Activated CD8-positive, alpha-beta T cell treated with anti-CD3 and anti-CD28 coated beads, Interleukin-2, amount 10 ng/mL, durations not matched to agents 7 days and 5 days (primary cell): Measurements from ENCODE around the gene SGMS1. TPM values are rescaled to one million over a fixed set of nuclear protein-coding genes. Genes with fewer than 3 reads are reported as not detected.

ENCODE experiments used
- ATAC-seq: fragments of 150-1000 bp; cut with Tn5 transposase; one replicate; pipeline ENCODE4 v1.10.0; 2021; ENCODE audit warnings: moderate library complexity
- CTCF ChIA-PET: fragments of 350-600 bp; sonication (Branson Sonifier 250); formaldehyde crosslinking; loops from one replicate; lab custom pipeline; 2021; ENCODE audit warnings: antibody characterized with exemption; lab: Charles Lee
- POLR2A ChIA-PET: fragments of 350-600 bp; sonication (Branson Sonifier 250); formaldehyde crosslinking; loops from one replicate; lab custom pipeline; 2021; ENCODE audit warnings: antibody characterized with exemption; lab: Charles Lee
- DNase-seq: peaks from one replicate; pipeline ENCODE4 v3.0.0-alpha.2; 2020
- H3K27ac Mint-ChIP-seq: one replicate; pipeline ENCODE4 v1.8.0; 2021; ENCODE audit warnings: mild to moderate bottlenecking, mixed read lengths
- H3K27me3 Mint-ChIP-seq: one replicate; pipeline ENCODE4 v1.8.0; 2021; ENCODE audit warnings: low read depth, mixed read lengths
- H3K36me3 Mint-ChIP-seq: one replicate; pipeline ENCODE4 v1.8.0; 2021; ENCODE audit warnings: low read depth, mixed read lengths
- H3K4me1 Mint-ChIP-seq: one replicate; pipeline ENCODE4 v1.8.0; 2021; ENCODE audit warnings: low read depth, mixed read lengths
- H3K4me3 Mint-ChIP-seq: one replicate; pipeline ENCODE4 v1.8.0; 2021; ENCODE audit warnings: mild to moderate bottlenecking, mixed read lengths
- H3K9me3 Mint-ChIP-seq: one replicate; pipeline ENCODE4 v1.8.0; 2022; ENCODE audit warnings: mixed read lengths; ENCODE audit not compliant: insufficient read depth
- total RNA-seq, 2 experiments: library from RNA; stranded (reverse); gene quantifications; one replicate each; pipeline ENCODE4 v1.2.3, GENCODE V29; 2021

The SGMS1 gene
- total RNA-seq, 2 experiments from 2014 or later: 14.2 to 16.4 TPM

- POLR2A ChIA-PET: interaction anchor here (1.4 kb wide), 1 partner anchor 10 kb away, joined by 3 read pairs; no protein-coding TSS in a partner anchor
- no peaks in the 10 kb centered on the region for H3K36me3 Mint-ChIP-seq
- DNase-seq (no peak), ATAC-seq (no peak)
- no peaks in the 10 kb centered on the region for H3K9me3 Mint-ChIP-seq
- H3K4me1 Mint-ChIP-seq: peaks cover 34% of the 10 kb centered on the region
- CTCF ChIA-PET: interaction anchor here (0.8 kb wide), 1 partner anchor 17 kb away, joined by 4 read pairs; no protein-coding TSS in a partner anchor
- H3K4me3 Mint-ChIP-seq: no peak overlapping the region
- H3K27me3 Mint-ChIP-seq: peaks cover 28% of the 10 kb centered on the region
- H3K27ac Mint-ChIP-seq: no peak overlapping the region
These were observed 10.7 kb upstream of the SGMS1 start for GRCh38 chr10:50634479-50634878.

GRCh38 chr10:50631052-50631451 is 7.3 kb upstream of the SGMS1 start:
- Mint-ChIP-seq H3K9me3 (no peaks in the 10 kb centered on the region), H3K27me3 (peaks cover 15% of the 10 kb centered on the region), H3K4me1 (peaks cover 26% of the 10 kb centered on the region), H3K27ac (no peak overlapping the region), H3K36me3 (peaks cover 3% of the 10 kb centered on the region), H3K4me3 (no peak overlapping the region)
- ChIA-PET CTCF (no interaction called here), POLR2A (no interaction called here)
- no peak for DNase-seq
- no peak for ATAC-seq

DNA sequence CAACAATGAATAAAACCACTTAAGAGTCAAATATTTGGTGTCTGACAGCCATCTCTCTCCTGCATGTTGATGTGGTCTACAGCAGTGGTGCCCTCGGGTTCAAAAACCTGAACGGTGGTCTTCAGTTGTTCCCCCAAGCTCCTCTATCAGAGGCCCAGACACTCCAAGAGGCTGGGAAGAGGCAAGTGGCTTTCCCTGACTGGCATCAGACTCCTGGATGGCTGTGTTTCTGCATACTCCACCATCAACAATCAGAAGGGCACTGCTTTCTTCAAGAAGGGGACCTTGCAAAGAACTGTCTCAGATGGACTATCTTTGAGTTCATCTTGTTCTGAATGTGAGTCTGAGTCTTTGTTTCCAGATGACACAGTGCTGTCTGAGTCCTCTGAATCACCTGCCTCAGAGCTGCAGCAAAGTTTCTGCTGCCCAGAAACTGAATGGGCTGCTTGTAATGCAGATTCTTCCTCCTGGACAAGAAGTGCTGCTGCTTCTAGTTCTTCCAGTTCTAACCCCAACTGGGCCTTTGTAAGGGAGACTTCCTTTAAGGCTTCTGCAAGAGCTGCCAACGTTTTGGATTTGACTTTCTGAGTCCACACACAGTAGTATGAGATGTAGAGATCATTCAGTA is 5.9 kb upstream of the SGMS1 start:
- ATAC-seq: no peak
- ChIA-PET POLR2A (no interaction called here), CTCF (no interaction called here)
- peaks cover 23% of the 10 kb centered on the region for H3K4me1 Mint-ChIP-seq
- peaks cover 8% of the 10 kb centered on the region for H3K27me3 Mint-ChIP-seq
- no peak overlapping the region for H3K27ac Mint-ChIP-seq
- H3K36me3 Mint-ChIP-seq: peaks cover 3% of the 10 kb centered on the region
- DNase-seq: no peak
- H3K4me3 Mint-ChIP-seq: no peak overlapping the region
- no peaks in the 10 kb centered on the region for H3K9me3 Mint-ChIP-seq

DNA sequence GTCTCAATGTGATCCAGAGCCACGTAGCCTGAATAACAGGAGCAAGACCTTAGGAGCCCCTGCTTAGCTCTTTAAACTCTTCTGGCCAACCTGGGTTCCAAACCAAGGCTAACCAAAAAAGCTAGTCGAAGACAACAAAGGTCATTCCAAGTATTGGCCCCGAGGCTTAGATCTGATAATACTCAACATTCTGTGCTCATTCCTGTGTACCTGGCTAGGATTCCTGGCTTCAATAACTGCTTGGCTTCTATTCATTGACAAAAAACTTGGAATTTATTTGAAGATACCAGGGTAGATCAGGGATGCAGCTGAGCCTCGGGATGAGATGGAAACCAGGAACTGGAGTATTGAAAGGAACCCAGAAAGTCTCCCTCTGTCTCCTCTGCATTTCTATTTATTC is 4.1 kb upstream of the SGMS1 start:
- Mint-ChIP-seq H3K27me3 (peaks cover 3% of the 10 kb centered on the region), H3K4me1 (peaks cover 18% of the 10 kb centered on the region), H3K27ac (no peak overlapping the region), H3K36me3 (peaks cover 3% of the 10 kb centered on the region), H3K4me3 (no peak overlapping the region), H3K9me3 (no peaks in the 10 kb centered on the region)
- POLR2A ChIA-PET: no interaction called here
- CTCF ChIA-PET: interaction anchor here (1.2 to 1.4 kb wide), 2 partner anchors 26 to 107 kb away, joined by 3 read pairs; no protein-coding TSS in a partner anchor
- no peak for DNase-seq
- no peak for ATAC-seq

GRCh38 chr10:50627443-50627842 is 3.7 kb upstream of the SGMS1 start:
- no peak overlapping the region for H3K27ac Mint-ChIP-seq
- H3K27me3 Mint-ChIP-seq: peaks cover 2% of the 10 kb centered on the region
- ChIA-PET CTCF (interaction anchor here (1.2 kb wide), 1 partner anchor 26 kb away, joined by 3 read pairs; no protein-coding TSS in a partner anchor), POLR2A (no interaction called here)
- H3K36me3 Mint-ChIP-seq: peaks cover 3% of the 10 kb centered on the region
- ATAC-seq (no peak), DNase-seq (no peak)
- H3K9me3 Mint-ChIP-seq: no peaks in the 10 kb centered on the region
- H3K4me3 Mint-ChIP-seq: no peak overlapping the region
- peaks cover 18% of the 10 kb centered on the region for H3K4me1 Mint-ChIP-seq

DNA sequence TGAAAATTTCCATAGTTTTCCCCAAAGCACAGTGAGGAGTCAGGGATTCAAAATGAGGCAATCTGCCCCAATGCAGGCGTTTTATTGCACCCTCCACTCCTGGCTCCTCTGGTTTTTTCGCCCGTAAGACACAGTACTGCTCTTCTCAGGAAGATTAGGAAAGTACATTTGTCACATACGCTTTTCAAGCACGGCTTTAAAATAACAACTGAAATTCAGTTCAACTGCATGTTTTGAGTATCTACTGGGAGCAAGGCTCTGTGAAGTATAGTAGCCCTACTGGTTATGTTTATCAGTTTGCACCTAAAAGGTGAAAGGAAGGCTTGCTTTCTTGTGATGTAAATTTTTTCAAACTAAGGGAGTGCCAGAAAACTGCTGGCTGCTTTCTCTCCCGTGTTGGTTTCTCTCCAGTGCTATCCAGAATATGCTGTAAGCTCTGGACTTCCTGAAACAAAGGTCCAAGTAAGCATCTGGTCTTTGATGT is 1.9 kb upstream of the SGMS1 start:
- Mint-ChIP-seq H3K4me3 (peak overlapping the region; percentile 86), H3K9me3 (no peaks in the 10 kb centered on the region), H3K27ac (peak overlapping the region; percentile 90), H3K36me3 (peaks cover 5% of the 10 kb centered on the region), H3K27me3 (no peaks in the 10 kb centered on the region), H3K4me1 (peaks cover 34% of the 10 kb centered on the region)
- ChIA-PET POLR2A (interaction anchor here (0.6 to 1.2 kb wide), 2 partner anchors 11 to 218 kb away, joined by 3 to 7 read pairs; no protein-coding TSS in a partner anchor), CTCF (interaction anchor here (0.7 to 1.3 kb wide), 3 partner anchors 12 to 73 kb away, joined by 3 to 4 read pairs (median 4); no protein-coding TSS in a partner anchor)
- no peak for DNase-seq
- ATAC-seq: no peak

GRCh38 chr10:50624866-50625501 is 1.2 kb upstream of the SGMS1 start:
- Mint-ChIP-seq H3K9me3 (no peaks in the 10 kb centered on the region), H3K27me3 (no peaks in the 10 kb centered on the region), H3K4me3 (peak overlapping the region; percentile 86), H3K4me1 (peaks cover 40% of the 10 kb centered on the region), H3K27ac (peak overlapping the region; percentile 90), H3K36me3 (peaks cover 7% of the 10 kb centered on the region)
- ChIA-PET CTCF (interaction anchor here (0.7 to 3.5 kb wide), 7 partner anchors 12 to 112 kb away, joined by 3 to 17 read pairs (median 4); no protein-coding TSS in a partner anchor), POLR2A (interaction anchor here (0.6 to 1.5 kb wide), 7 partner anchors 10 to 217 kb away, joined by 3 to 8 read pairs (median 4); no protein-coding TSS in a partner anchor)
- ATAC-seq: peak; percentile 52
- DNase-seq: peak; percentile 74

- ChIA-PET CTCF (interaction anchor here (0.7 to 3.5 kb wide), 5 partner anchors 12 to 204 kb away, joined by 3 to 17 read pairs (median 4); no protein-coding TSS in a partner anchor), POLR2A (interaction anchor here (0.8 to 1.5 kb wide), 6 partner anchors 10 to 206 kb away, joined by 3 to 8 read pairs (median 4); no protein-coding TSS in a partner anchor)
- DNase-seq (peak; percentile 97), ATAC-seq (peak; percentile 69)
- peaks cover 7% of the 10 kb centered on the region for H3K36me3 Mint-ChIP-seq
- no peaks in the 10 kb centered on the region for H3K9me3 Mint-ChIP-seq
- H3K27ac Mint-ChIP-seq: peak overlapping the region; percentile 97
- peak overlapping the region; percentile 92 for H3K4me3 Mint-ChIP-seq
- H3K27me3 Mint-ChIP-seq: no peaks in the 10 kb centered on the region
- peaks cover 43% of the 10 kb centered on the region for H3K4me1 Mint-ChIP-seq
These were observed 683 bp upstream of the SGMS1 start for GRCh38 chr10:50624413-50624865.

- peak; percentile 53 for DNase-seq
- Mint-ChIP-seq H3K36me3 (peaks cover 6% of the 10 kb centered on the region), H3K27me3 (no peaks in the 10 kb centered on the region), H3K4me1 (peaks cover 50% of the 10 kb centered on the region), H3K27ac (peak overlapping the region; percentile 97), H3K9me3 (no peaks in the 10 kb centered on the region), H3K4me3 (peak overlapping the region; percentile 92)
- POLR2A ChIA-PET: interaction anchor here (1.1 to 1.9 kb wide), 2 partner anchors 114 to 205 kb away, joined by 4 to 7 read pairs; no protein-coding TSS in a partner anchor
- ATAC-seq: peak; percentile 20
- CTCF ChIA-PET: interaction anchor here (1.1 to 3.5 kb wide), 12 partner anchors 10 to 1088 kb away, joined by 3 to 17 read pairs (median 6); no protein-coding TSS in a partner anchor
These were observed 772 bp downstream of the SGMS1 start for GRCh38 chr10:50622706-50623662.

GRCh38 chr10:50621968-50622705 is 1.6 kb downstream of the SGMS1 start:
- Mint-ChIP-seq H3K9me3 (no peaks in the 10 kb centered on the region), H3K36me3 (peaks cover 6% of the 10 kb centered on the region), H3K4me1 (peaks cover 52% of the 10 kb centered on the region), H3K4me3 (peak overlapping the region; percentile 92), H3K27me3 (no peaks in the 10 kb centered on the region), H3K27ac (peak overlapping the region; percentile 93)
- ChIA-PET CTCF (interaction anchor here (0.6 to 3.5 kb wide), 18 partner anchors 9 to 1087 kb away, joined by 3 to 19 read pairs (median 6); no protein-coding TSS in a partner anchor), POLR2A (interaction anchor here (0.6 to 1.9 kb wide), 4 partner anchors 14 to 211 kb away, joined by 3 to 8 read pairs (median 6); no protein-coding TSS in a partner anchor)
- DNase-seq (peak; percentile 71), ATAC-seq (peak; percentile 11)
